Activated naive CD8-positive, alpha-beta T cell treated with anti-CD3 and anti-CD28 coated beads, Interleukin-2, amount 50 U/mL, for 24 hours (primary cell): Measurements from ENCODE around the gene SLTM.
A peak's percentile ranks its signal among the peaks of the same experiment; 100 is the strongest.
"Not testable (repeated sequence)": the region's sequence is repeated elsewhere in the genome, so short reads cannot be mapped to it uniquely, and the experiment has no call there.

Experiments
- ATAC-seq: fragments of 150-1000 bp; cut with Tn5 transposase; one replicate; pipeline ENCODE4 v1.10.0; 2021
- DNase-seq: peaks from one replicate; pipeline ENCODE4 v3.0.0; 2021
- H3K27ac Mint-ChIP-seq: one replicate; pipeline ENCODE4 v1.8.0; 2021; ENCODE audit warnings: mild to moderate bottlenecking, mixed read lengths
- H3K27me3 Mint-ChIP-seq: one replicate; pipeline ENCODE4 v1.8.0; 2021; ENCODE audit warnings: mixed read lengths
- H3K36me3 Mint-ChIP-seq: one replicate; pipeline ENCODE4 v1.8.0; 2021; ENCODE audit warnings: low read depth, mixed read lengths
- H3K4me1 Mint-ChIP-seq: one replicate; pipeline ENCODE4 v1.8.0; 2021; ENCODE audit warnings: mixed read lengths
- H3K4me3 Mint-ChIP-seq: one replicate; pipeline ENCODE4 v1.8.0; 2021; ENCODE audit warnings: mild to moderate bottlenecking, moderate library complexity, mixed read lengths
- H3K9me3 Mint-ChIP-seq: one replicate; pipeline ENCODE4 v1.8.0; 2021; ENCODE audit warnings: mixed read lengths

SLTM gene

GRCh38 chr15:58947179-58947578, 13.7 kb upstream of the SLTM start:
- ATAC-seq (no peak), DNase-seq (no peak)
- no peaks in the 10 kb centered on the region for H3K9me3 Mint-ChIP-seq
- no peaks in the 10 kb centered on the region for H3K4me1 Mint-ChIP-seq
- H3K36me3 Mint-ChIP-seq, result no peaks in the 10 kb centered on the region
- no peaks in the 10 kb centered on the region for H3K27me3 Mint-ChIP-seq
- H3K4me3 Mint-ChIP-seq, result no peak overlapping the region
- no peak overlapping the region for H3K27ac Mint-ChIP-seq

GRCh38 chr15:58934974-58935373, 1.5 kb upstream of the SLTM start:
- H3K27ac Mint-ChIP-seq, result peak overlapping the region; percentile 97
- not testable (repeated sequence) for H3K9me3 Mint-ChIP-seq, ATAC-seq, H3K27me3 Mint-ChIP-seq, DNase-seq
- peaks cover 23% of the 10 kb centered on the region for H3K4me1 Mint-ChIP-seq
- peaks cover 12% of the 10 kb centered on the region for H3K36me3 Mint-ChIP-seq
- peak overlapping the region; percentile 95 for H3K4me3 Mint-ChIP-seq

GRCh38 chr15:58934521-58934920, 1.0 kb upstream of the SLTM start:
- Mint-ChIP-seq H3K36me3 (peaks cover 12% of the 10 kb centered on the region), H3K9me3 (no peaks in the 10 kb centered on the region), H3K4me3 (peak overlapping the region; percentile 95), H3K4me1 (peaks cover 23% of the 10 kb centered on the region), H3K27ac (peak overlapping the region; percentile 97), H3K27me3 (no peaks in the 10 kb centered on the region)
- ATAC-seq (no peak), DNase-seq (no peak)

DNA sequence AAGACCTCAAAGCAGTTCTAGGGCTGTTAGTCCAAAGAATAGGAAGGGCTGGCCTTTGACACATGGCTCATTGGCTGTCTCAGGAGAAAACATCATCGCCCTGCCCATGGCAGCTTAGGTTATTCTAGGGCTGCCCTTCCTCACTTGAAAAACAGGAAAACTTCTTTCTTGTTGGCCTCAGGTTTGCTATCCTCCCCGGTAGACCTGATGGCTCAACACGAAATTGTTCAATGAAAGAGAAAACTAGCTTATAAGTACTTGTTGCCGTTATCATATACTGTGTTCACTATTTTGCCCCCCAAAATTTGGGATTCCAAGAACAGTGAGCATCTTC, 602 bp upstream of the SLTM start:
- no peaks in the 10 kb centered on the region for H3K9me3 Mint-ChIP-seq
- peak overlapping the region; percentile 95 for H3K4me3 Mint-ChIP-seq
- ATAC-seq, result no peak

GRCh38 chr15:58932710-58933280, 684 bp downstream of the SLTM start:
- Mint-ChIP-seq H3K36me3 (peaks cover 21% of the 10 kb centered on the region), H3K27me3 (no peaks in the 10 kb centered on the region), H3K4me1 (peaks cover 23% of the 10 kb centered on the region), H3K27ac (peak overlapping the region; percentile 94), H3K4me3 (peak overlapping the region; percentile 91), H3K9me3 (no peaks in the 10 kb centered on the region)
- DNase-seq (no peak), ATAC-seq (peak; percentile 5)

More for the DNA sequence above, 602 bp upstream of the SLTM start:
- Mint-ChIP-seq H3K27me3 (no peaks in the 10 kb centered on the region), H3K27ac (peak overlapping the region; percentile 97), H3K36me3 (peaks cover 12% of the 10 kb centered on the region), H3K4me1 (peaks cover 23% of the 10 kb centered on the region)
- DNase-seq, result no peak

- Mint-ChIP-seq H3K27ac (peak overlapping the region; percentile 94), H3K27me3 (no peaks in the 10 kb centered on the region)
Observed at GRCh38 chr15:58931987-58932588, 1.4 kb downstream of the SLTM start.

GRCh38 chr15:58929891-58930416, 3.5 kb downstream of the SLTM start:
- Mint-ChIP-seq H3K27ac (no peak overlapping the region), H3K27me3 (no peaks in the 10 kb centered on the region), H3K9me3 (no peaks in the 10 kb centered on the region), H3K36me3 (peaks cover 36% of the 10 kb centered on the region), H3K4me3 (no peak overlapping the region), H3K4me1 (peaks cover 36% of the 10 kb centered on the region)
- ATAC-seq (no peak), DNase-seq (no peak)

More at GRCh38 chr15:58931987-58932588, 1.4 kb downstream of the SLTM start:
- H3K9me3 Mint-ChIP-seq, result no peaks in the 10 kb centered on the region
- ATAC-seq, result peak; percentile 12
- peaks cover 21% of the 10 kb centered on the region for H3K36me3 Mint-ChIP-seq
- no peak for DNase-seq
- peaks cover 23% of the 10 kb centered on the region for H3K4me1 Mint-ChIP-seq
- peak overlapping the region; percentile 91 for H3K4me3 Mint-ChIP-seq

DNA sequence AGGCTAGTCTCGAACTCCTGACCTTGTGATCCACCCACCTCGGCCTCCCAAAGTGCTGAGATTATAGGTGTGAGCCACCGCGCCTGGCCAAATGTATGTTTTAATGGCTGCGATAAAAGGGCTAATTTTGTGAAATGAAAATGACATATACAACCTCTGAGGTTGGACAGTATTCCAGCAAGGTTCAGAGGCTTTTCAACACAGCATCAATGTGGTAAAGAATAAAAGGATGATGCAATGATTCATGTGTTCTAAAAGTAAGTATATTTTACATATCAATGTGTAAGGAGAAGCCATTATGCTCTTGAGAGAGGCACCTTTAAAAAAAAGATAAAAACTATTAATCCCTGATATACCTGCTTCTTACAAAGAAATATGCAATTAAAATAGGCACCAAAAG, 6.7 kb downstream of the SLTM start:
- Mint-ChIP-seq H3K27me3 (no peaks in the 10 kb centered on the region), H3K4me3 (no peak overlapping the region), H3K27ac (no peak overlapping the region), H3K4me1 (peaks cover 35% of the 10 kb centered on the region), H3K36me3 (peaks cover 46% of the 10 kb centered on the region), H3K9me3 (no peaks in the 10 kb centered on the region)
- DNase-seq (no peak), ATAC-seq (no peak)

DNA sequence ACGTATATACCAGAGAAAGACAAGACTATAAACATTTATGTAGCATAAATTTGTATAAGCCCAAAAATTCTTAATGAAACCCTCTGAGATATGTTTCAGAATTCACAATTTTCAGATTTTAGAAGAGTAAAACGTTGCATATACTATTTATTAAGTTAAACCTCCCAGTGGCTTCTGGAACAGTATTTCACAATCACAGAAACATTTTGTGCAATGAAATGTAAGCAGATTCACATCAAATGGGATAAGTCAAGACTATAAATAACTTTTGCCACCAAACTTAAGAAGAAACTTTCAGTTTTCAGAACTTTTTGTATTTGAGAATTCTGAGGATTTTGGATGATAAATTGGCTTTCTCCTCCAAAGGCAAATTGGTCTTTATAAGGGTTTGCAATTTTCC, 9.2 kb downstream of the SLTM start:
- H3K4me1 Mint-ChIP-seq, result peaks cover 28% of the 10 kb centered on the region
- DNase-seq, result no peak
- no peak overlapping the region for H3K27ac Mint-ChIP-seq
- ATAC-seq, result no peak
- no peaks in the 10 kb centered on the region for H3K9me3 Mint-ChIP-seq
- no peaks in the 10 kb centered on the region for H3K27me3 Mint-ChIP-seq
- H3K36me3 Mint-ChIP-seq, result peaks cover 44% of the 10 kb centered on the region
- H3K4me3 Mint-ChIP-seq, result no peak overlapping the region

DNA sequence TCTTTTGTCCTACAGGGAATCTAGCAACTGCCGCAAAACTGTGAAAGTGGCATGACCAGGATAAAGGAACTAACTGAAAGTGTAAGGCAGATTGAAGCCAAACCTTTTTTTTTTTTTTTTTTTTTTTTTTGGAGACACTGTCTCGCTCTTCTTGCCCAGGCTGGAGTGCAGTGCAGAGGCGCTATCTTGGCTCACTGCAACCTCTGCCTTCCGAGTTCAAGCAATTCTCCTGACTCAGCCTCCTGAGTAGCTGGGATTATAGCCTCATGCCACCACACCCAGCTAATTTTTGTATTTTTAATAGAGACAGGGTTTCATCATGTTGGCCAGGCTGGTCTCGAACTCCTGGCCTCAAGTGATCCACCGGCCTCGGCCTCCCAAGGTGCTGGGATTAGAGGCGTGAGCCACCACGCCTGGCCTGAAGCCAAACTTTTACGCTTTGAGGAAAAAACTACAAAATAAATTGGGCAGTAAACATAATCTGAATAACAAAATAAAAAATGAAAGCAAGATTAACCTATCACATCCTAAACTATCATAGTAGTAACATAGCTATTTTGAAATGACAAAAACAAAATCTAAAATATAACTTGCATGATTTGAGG, 9.7 kb downstream of the SLTM start:
- ATAC-seq (no peak), DNase-seq (no peak)
- Mint-ChIP-seq H3K36me3 (peaks cover 43% of the 10 kb centered on the region), H3K4me1 (peaks cover 28% of the 10 kb centered on the region), H3K4me3 (no peak overlapping the region), H3K27ac (no peak overlapping the region), H3K9me3 (no peaks in the 10 kb centered on the region), H3K27me3 (no peaks in the 10 kb centered on the region)

DNA sequence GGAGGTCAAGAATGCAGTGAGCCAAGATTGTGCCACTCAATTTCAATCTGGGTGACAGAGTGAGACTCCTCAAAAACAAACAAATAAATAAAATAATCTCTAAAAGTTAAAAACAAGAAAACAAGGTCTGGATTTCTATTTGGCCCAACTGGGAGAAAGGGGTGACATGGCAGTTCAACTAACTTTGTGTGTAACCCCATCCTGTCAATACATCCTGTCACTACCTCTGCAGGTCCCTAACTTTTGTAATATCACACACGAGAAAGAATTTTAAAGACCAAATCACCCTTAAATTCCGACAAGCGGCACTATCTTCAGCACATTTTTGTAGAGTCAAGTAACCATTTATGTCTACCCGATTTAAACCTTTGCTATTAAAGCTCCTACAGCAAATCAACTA, 10.2 kb downstream of the SLTM start:
- ATAC-seq, result no peak
- H3K27ac Mint-ChIP-seq, result no peak overlapping the region

GRCh38 chr15:58921267-58921790, 12.2 kb downstream of the SLTM start:
- no peaks in the 10 kb centered on the region for H3K27me3 Mint-ChIP-seq
- H3K4me3 Mint-ChIP-seq, result no peak overlapping the region
- H3K27ac Mint-ChIP-seq, result no peak overlapping the region
- peaks cover 28% of the 10 kb centered on the region for H3K4me1 Mint-ChIP-seq
- H3K36me3 Mint-ChIP-seq, result peaks cover 32% of the 10 kb centered on the region
- ATAC-seq (no peak), DNase-seq (no peak)
- no peaks in the 10 kb centered on the region for H3K9me3 Mint-ChIP-seq

More for the DNA sequence above, 10.2 kb downstream of the SLTM start:
- Mint-ChIP-seq H3K4me3 (no peak overlapping the region), H3K9me3 (no peaks in the 10 kb centered on the region), H3K27me3 (no peaks in the 10 kb centered on the region), H3K4me1 (peaks cover 28% of the 10 kb centered on the region), H3K36me3 (peaks cover 40% of the 10 kb centered on the region)
- no peak for DNase-seq

DNA sequence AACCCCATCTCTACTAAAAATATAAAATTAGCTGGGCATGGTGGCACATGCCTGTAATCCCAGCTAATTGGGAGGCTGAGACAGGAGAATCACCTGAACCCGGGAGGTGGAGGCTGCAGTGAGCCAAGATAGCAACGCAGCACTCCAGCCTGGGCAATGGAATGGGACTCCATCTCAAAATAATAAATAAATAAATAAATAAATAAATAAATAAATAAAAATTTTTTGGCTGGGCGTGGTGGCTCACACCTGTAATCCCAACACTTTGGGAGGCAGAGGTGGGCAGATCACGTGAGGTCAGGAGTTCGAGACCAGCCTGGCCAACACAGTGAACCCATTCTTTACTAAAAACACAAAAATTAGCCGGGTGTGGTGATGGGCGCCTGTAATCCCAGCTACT, 13.0 kb downstream of the SLTM start:
- Mint-ChIP-seq H3K36me3 (peaks cover 30% of the 10 kb centered on the region), H3K4me1 (peaks cover 25% of the 10 kb centered on the region)
- DNase-seq, ATAC-seq, H3K4me3 Mint-ChIP-seq, H3K27me3 Mint-ChIP-seq, H3K27ac Mint-ChIP-seq, H3K9me3 Mint-ChIP-seq: not testable (repeated sequence)

DNA sequence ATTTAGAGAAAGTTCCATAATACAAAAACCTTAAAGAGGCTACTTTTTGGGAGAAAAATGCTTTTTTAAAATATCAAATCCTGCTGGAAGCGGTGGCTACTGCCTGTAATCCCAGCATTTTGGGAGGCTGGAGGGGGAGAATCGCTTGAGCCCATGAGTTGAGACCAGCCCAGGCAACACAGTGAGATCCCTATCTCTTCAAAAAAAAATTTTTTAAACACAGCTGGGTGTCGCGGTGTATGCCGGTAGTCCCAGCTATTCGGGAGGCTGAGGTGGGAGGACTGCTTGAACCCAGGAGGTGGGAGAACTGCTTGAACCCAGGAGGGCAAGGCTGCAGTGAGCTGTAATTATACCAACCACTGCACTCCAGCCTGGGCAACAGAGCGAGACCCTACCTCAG, 14.2 kb downstream of the SLTM start:
- peaks cover 17% of the 10 kb centered on the region for H3K4me1 Mint-ChIP-seq
- ATAC-seq, result no peak
- H3K27ac Mint-ChIP-seq, result no peak overlapping the region
- no peaks in the 10 kb centered on the region for H3K27me3 Mint-ChIP-seq
- DNase-seq, result no peak
- no peak overlapping the region for H3K4me3 Mint-ChIP-seq
- peaks cover 34% of the 10 kb centered on the region for H3K36me3 Mint-ChIP-seq
- no peaks in the 10 kb centered on the region for H3K9me3 Mint-ChIP-seq

DNA sequence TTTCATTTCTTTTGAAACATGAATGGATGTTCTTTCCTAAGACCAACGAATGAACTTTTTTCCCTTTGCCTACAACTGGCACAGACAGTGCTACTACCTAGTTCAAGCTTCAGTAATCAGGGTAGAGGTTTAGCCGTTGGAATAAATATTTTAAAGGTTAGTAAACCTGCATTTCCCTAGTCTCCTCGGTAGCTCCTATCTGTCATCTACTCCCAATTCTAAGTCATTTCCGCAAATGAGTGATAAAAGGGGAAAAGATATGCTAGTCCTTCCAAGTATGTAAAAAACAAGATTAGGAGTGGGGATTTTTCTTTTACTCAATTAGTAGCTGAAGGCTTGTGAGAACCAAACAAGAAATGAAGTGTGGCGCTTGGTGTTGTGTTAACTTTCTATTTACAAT, 15.2 kb downstream of the SLTM start:
- no peak for DNase-seq
- H3K4me1 Mint-ChIP-seq, result peaks cover 17% of the 10 kb centered on the region
- no peak overlapping the region for H3K27ac Mint-ChIP-seq
- no peak overlapping the region for H3K4me3 Mint-ChIP-seq
- no peaks in the 10 kb centered on the region for H3K9me3 Mint-ChIP-seq
- peaks cover 33% of the 10 kb centered on the region for H3K36me3 Mint-ChIP-seq
- no peaks in the 10 kb centered on the region for H3K27me3 Mint-ChIP-seq
- ATAC-seq, result no peak
